ENCODE results near the gene ATP8B4.

The ATP8B4 gene

GRCh38 chr15:49962044-49962602 is 156.9 kb downstream of the ATP8B4 start:
- H3K4me3 ChIP-seq (ENCODE audit: control insufficient read depth, low read depth, low read length): no peak overlapping the region
- TF ChIP-seq CTCF (conservative IDR thresholded peaks at IDR 0.05; ENCODE audit: control insufficient read depth, insufficient read depth, low read depth, low read length): no peak
- DNase-seq (ENCODE audit: low read depth): peak; percentile 19

- no peak overlapping the region for H3K4me3 ChIP-seq (ENCODE audit: control insufficient read depth, low read depth, low read length)
- DNase-seq (ENCODE audit: low read depth): no peak
- no peak for TF ChIP-seq CTCF (conservative IDR thresholded peaks at IDR 0.05; ENCODE audit: control insufficient read depth, insufficient read depth, low read depth, low read length)
Measured at GRCh38 chr15:49953421-49953820, 165.6 kb downstream of the ATP8B4 start.

- H3K4me3 ChIP-seq (ENCODE audit: control insufficient read depth, low read depth, low read length): no peak overlapping the region
- no peak for DNase-seq (ENCODE audit: low read depth)
- TF ChIP-seq CTCF (conservative IDR thresholded peaks at IDR 0.05; ENCODE audit: control insufficient read depth, insufficient read depth, low read depth, low read length): no peak
Measured at GRCh38 chr15:49946681-49947080, 172.4 kb downstream of the ATP8B4 start.

GRCh38 chr15:49934487-49934886 is 184.5 kb downstream of the ATP8B4 start:
- no peak for TF ChIP-seq CTCF (conservative IDR thresholded peaks at IDR 0.05; ENCODE audit: control insufficient read depth, insufficient read depth, low read depth, low read length)
- H3K4me3 ChIP-seq (ENCODE audit: control insufficient read depth, low read depth, low read length): no peak overlapping the region
- no peak for DNase-seq (ENCODE audit: low read depth)

- no peak overlapping the region for H3K4me3 ChIP-seq (ENCODE audit: control insufficient read depth, low read depth, low read length)
- TF ChIP-seq CTCF (conservative IDR thresholded peaks at IDR 0.05; ENCODE audit: control insufficient read depth, insufficient read depth, low read depth, low read length): no peak
- DNase-seq (ENCODE audit: low read depth): peak; percentile 90
Measured at GRCh38 chr15:49927189-49927861, 191.7 kb downstream of the ATP8B4 start.

- TF ChIP-seq CTCF (conservative IDR thresholded peaks at IDR 0.05; ENCODE audit: control insufficient read depth, insufficient read depth, low read depth, low read length): no peak
- H3K4me3 ChIP-seq (ENCODE audit: control insufficient read depth, low read depth, low read length): no peak overlapping the region
- no peak for DNase-seq (ENCODE audit: low read depth)
Measured at GRCh38 chr15:49926740-49927139, 192.3 kb downstream of the ATP8B4 start.

Measured in fibroblast of mammary gland (primary cell).